Mucosa of gallbladder (tissue), 1 donor: ENCODE measurements around the gene APOA1. TPM values are rescaled to one million over a fixed set of nuclear protein-coding genes. Genes with fewer than 3 reads are reported as not detected.
"Not testable (repeated sequence)": the region's sequence is repeated elsewhere in the genome, so short reads cannot be mapped to it uniquely, and the experiment has no call there.

Source experiments
- DNase-seq: peaks from one replicate; pipeline ENCODE4 v3.0.0-alpha.2; 2020; ENCODE audit warnings: low spot score
- total RNA-seq: library from RNA; stranded (reverse); gene quantifications from one replicate; pipeline ENCODE4 v1.2.1, GENCODE V29; 2021
- donor health status: DM: no; HTN: no; CAD: no.

Gene APOA1
- total RNA-seq, 1 donor from 2014 or later = 23.3 TPM

DNA sequence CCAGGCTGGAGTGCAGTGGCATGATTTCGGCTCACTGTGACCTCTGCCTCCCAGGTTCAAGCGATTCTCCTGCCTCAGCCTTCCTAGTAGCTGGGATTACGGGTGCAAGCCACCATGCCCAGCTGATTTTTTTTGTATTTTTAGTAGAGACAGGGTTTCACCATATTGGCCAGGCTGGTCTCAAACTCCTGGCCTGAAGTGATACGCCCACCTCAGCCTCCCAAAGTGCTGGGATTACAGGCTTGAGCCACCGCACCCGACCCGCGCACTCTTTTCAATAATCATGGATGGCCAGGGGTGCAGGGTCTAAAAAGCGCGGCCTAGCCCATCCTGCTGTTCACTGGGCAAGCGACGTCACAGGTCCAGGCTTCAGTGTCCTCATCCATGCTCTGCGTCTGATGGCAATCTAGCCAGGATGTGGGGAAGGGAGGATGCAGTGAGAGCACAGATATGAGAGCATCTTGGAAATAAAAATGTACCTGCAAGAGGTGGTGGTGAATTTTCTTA, 2.8 kb downstream of the APOA1 start:
- DNase-seq = not testable (repeated sequence)

- DNase-seq = no peak
Measured at GRCh38 chr11:116833816-116834534, 3.4 kb downstream of the APOA1 start.

DNA sequence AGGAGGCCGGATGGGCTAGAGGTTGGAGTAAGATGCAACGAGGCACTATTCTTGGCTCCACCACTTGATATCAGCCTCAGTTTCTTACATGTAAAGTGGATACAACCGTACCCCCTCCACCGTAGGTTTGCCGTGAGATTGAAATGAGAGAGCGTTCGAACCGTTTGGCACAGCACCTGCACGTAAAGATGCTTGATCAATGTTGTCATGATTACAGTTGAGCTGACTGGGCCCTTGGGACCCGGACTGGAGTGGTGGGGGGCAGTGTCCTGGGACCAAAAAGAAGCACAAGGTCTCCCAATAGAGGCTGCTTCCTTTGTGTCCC, 4.0 kb downstream of the APOA1 start:
- no peak for DNase-seq

DNA sequence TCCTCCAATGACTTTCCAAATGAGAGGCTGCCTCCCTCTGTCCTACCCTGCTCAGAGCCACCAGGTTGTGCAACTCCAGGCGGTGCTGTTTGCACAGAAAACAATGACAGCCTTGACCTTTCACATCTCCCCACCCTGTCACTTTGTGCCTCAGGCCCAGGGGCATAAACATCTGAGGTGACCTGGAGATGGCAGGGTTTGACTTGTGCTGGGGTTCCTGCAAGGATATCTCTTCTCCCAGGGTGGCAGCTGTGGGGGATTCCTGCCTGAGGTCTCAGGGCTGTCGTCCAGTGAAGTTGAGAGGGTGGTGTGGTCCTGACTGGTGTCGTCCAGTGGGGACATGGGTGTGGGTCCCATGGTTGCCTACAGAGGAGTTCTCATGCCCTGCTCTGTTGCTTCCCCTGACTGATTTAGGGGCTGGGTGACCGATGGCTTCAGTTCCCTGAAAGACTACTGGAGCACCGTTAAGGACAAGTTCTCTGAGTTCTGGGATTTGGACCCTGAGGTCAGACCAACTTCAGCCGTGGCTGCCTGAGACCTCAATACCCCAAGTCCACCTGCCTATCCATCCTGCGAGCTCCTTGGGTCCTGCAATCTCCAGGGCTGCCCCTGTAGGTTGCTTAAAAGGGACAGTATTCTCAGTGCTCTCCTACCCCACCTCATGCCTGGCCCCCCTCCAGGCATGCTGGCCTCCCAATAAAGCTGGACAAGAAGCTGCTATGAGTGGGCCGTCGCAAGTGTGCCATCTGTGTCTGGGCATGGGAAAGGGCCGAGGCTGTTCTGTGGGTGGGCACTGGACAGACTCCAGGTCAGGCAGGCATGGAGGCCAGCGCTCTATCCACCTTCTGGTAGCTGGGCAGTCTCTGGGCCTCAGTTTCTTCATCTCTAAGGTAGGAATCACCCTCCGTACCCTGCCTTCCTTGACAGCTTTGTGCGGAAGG, 4.8 kb downstream of the APOA1 start:
- peak; percentile 35 for DNase-seq

- no peak for DNase-seq
Measured at GRCh38 chr11:116831790-116832349, 5.6 kb downstream of the APOA1 start.

DNA sequence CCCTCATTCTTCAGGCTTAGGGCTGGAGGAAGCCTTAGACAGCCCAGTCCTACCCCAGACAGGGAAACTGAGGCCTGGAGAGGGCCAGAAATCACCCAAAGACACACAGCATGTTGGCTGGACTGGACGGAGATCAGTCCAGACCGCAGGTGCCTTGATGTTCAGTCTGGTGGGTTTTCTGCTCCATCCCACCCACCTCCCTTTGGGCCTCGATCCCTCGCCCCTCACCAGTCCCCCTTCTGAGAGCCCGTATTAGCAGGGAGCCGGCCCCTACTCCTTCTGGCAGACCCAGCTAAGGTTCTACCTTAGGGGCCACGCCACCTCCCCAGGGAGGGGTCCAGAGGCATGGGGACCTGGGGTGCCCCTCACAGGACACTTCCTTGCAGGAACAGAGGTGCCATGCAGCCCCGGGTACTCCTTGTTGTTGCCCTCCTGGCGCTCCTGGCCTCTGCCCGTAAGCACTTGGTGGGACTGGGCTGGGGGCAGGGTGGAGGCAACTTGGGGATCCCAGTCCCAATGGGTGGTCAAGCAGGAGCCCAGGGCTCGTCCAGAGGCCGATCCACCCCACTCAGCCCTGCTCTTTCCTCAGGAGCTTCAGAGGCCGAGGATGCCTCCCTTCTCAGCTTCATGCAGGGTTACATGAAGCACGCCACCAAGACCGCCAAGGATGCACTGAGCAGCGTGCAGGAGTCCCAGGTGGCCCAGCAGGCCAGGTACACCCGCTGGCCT, 7.1 kb downstream of the APOA1 start:
- no peak for DNase-seq

- no peak for DNase-seq
Measured at GRCh38 chr11:116829525-116830183, 7.8 kb downstream of the APOA1 start, which contains the start of gene APOC3. APOC3 (plus strand) TSS chr11:116829907; CDS start chr11:116830583, 676 bp downstream.

DNA sequence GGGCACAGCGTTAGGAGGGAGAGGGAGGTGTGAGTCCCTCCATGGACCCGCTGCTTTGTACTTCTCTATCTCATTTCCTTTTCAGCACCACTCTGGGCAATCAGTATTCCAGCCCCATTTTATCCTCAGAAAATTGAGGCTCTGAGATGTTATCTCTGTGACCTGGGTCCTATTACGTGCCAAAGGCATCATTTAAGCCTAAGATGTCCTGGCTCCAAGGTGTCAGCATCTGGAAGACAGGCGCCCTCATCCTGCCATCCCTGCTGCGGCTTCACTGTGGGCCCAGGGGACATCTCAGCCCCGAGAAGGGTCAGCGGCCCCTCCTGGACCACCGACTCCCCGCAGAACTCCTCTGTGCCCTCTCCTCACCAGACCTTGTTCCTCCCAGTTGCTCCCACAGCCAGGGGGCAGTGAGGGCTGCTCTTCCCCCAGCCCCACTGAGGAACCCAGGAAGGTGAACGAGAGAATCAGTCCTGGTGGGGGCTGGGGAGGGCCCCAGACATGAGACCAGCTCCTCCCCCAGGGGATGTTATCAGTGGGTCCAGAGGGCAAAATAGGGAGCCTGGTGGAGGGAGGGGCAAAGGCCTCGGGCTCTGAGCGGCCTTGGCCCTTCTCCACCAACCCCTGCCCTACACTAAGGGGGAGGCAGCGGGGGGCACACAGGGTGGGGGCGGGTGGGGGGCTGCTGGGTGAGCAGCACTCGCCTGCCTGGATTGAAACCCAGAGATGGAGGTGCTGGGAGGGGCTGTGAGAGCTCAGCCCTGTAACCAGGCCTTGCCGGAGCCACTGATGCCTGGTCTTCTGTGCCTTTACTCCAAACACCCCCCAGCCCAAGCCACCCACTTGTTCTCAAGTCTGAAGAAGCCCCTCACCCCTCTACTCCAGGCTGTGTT, 8.5 kb downstream of the APOA1 start:
- no peak for DNase-seq

DNA sequence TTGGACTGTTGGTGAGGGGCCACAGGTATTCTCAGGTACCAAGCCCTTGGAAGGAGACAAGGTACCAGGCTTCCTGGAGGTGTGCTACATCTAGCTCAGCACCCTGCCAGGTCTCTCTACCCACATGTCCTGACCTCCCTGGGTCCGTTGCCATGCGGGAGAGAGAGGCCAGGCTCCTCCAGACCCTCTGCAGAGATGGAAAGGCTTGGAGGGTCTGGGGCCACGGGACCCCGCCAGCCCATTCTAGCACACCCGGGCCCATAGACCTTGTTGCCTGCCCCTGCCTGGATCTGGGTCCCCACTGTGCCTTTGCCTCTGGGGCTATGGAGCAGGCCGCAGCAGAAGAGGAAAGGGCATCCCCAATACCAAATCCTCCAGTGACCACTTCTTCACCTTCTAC, 10.0 kb downstream of the APOA1 start:
- no peak for DNase-seq

- DNase-seq = no peak
Measured at GRCh38 chr11:116826751-116827431, 10.5 kb downstream of the APOA1 start.

DNA sequence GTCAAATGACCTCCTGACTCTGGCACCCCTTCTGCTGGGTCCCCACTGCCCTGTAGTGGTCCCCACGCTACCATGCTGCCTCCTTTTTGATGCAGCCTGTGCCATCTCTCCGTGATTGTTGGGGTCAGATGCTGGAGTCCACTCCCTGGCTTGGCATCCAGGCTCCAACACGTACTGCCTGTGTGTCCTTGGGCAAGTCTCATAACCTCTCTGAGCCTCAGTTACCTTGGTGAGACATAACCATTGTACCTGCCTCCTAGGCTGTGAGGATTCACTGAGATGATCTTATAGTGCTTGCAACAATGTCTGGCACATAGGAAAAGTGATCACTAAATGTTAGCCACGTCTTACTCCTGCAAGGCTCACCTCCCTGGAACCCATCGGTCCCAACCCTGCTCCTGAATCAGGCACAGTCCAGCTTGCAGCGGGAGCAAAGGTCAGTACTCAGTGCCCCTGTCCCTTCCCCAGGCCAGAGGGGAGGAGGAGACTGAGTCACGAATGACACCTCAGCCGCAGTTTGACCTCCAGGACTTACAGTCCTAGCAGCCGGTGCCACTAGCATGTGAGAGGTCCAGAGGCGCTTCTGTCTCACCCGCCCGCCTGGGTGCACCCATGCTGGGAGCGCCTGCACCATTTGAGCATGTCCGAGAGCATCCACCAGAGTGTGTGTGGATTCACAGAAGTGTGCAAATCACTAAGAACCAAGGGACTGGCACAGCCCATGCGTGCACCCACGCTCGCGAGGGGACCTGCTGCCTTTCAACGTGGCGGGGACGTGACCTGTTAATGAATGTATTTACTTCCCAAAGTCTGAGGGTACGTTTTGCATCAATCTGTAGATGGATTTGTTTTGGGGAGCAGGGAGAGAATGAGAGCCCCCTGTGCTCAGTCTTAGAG, 11.3 kb downstream of the APOA1 start:
- DNase-seq = no peak

- no peak for DNase-seq
Measured at GRCh38 chr11:116825434-116825833, 12.0 kb downstream of the APOA1 start.

DNA sequence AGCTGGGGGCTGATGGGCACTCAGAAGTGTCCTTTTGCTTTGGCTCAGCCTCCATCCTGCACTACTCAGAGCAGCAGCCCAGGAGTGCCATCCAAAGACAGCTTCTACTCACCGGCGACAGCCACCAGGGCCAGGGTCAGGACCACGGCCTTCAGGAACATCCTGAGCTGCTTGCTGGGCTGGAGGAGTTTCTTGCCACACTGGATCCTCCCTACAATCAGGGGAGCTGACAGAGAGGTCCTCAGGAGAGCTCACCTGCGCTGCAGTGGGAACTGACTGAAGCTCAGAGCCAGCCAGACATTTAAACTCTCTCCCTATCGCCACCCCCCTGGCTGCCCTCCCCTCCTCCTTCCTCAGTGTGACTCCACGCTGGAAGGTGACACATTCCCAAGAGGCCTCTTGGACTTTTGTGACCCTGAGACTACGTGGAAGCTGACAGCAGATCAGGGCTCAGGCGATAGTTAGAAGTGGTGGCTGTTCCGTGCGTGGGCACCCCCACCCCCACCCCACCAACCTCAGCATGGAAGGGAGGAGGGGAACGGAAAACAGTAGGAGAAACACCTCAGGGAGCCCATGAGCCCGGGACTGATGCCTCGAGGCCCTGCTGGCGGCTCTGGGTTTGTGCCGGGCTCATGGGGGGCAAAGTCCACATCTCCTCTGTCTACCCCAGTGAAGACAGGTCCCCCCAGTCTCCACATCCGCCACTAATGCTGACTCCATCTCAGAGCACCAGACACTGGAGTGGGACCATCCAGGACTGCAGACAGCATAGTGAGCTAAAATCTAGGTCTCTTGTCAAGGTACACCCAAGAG, 14.2 kb downstream of the APOA1 start, which contains the start of gene APOA4:
Gene APOA4, minus strand, starts transcription at position 274 of the 813 bp plus-strand sequence. Its CDS starts 113 bp downstream, at position 161.
- no peak for DNase-seq

DNA sequence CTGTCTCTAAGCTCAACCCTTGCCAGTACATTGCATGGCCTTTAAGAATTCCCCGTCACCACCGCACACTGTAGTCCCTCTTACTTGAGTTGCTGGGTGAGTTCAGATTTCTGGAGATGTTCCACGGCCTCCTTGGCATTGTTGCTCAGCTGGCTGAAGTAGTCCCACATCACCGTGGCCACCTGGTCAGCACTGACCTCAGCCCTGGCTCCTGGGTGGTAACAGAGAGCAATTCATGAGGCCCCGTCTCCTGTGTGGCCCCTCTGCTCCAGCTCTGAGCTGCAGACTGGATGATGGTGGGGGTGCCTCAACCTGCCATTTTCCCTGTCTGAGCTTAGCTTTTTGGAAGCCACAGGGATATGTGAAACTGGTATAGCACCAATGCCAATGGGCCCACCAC, 14.8 kb downstream of the APOA1 start:
- DNase-seq = no peak

DNA sequence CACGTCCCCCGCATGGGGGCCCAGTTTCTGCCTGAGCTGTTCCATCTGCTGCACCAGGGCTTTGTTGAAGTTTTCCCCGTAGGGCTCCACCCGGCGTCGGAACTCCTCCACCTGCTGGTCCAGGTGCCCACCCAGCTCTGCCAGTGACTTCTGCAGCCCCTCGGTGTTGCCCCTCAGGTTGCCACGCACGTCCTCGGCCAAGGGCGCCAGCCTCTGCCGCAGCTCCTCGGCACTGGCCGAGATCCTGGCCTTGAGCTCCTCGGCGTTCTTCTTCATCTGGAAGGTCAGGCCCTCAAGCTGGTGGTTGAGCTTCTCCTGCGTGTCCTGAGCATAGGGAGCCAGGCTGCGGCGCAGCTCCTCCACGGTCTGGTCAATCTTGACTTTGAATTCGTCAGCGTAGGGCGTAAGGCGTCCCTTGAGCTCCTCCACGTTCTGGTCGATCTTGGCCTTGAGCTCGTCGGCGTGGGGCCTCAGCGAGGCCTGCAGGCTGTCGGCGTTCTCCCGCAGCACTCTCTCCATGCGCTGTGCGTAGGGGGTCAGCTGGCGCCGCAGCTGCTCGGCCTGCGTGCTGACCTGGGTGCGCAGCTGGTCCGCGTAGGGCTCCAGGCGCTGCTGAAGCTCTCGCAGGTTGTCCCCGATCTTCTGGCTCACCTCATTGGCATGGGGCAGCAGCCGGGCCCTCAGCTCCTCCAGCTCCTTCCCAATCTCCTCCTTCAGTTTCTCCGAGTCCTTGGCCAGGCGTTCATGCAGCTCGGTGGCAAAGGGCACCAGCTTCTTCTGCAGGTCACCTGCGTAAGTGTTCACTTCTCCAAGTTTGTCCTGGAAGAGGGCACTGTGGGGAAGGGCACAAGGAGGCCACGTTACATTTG, 16.1 kb downstream of the APOA1 start:
- DNase-seq = no peak

- DNase-seq = no peak
Measured at GRCh38 chr11:116819049-116819448, 18.4 kb downstream of the APOA1 start.
